Epithelial cell of proximal tubule (primary cell): ENCODE data around the gene ARL14EP. TPM values are rescaled to one million over a fixed set of nuclear protein-coding genes. Genes with fewer than 3 reads are reported as not detected.

Source experiments
- DNase-seq: peaks from one replicate; pipeline ENCODE4 v3.0.0-alpha.2; 2011; ENCODE audit warnings: low read depth
- H3K4me3 ChIP-seq: 2 replicates; pipeline ENCODE4 v1.5.1; 2011; ENCODE audit warnings: low read depth, mild to moderate bottlenecking, low read length
- CTCF ChIP-seq: conservative IDR thresholded peaks from 2 replicates; pipeline ENCODE4 v1.5.1; 2012; ENCODE audit warnings: low read depth, mild to moderate bottlenecking, low read length
- total RNA-seq: library from RNA; depleted of rRNA; stranded (reverse); fragments of >200 nt; gene quantifications from 2 replicates; pipeline ENCODE4 v1.2.3, GENCODE V29; 2015

Gene ARL14EP
- total RNA-seq, 1 donor from 2014 or later: 13.7 TPM

- no peak for TF ChIP-seq CTCF
- H3K4me3 ChIP-seq: no peak overlapping the region
- no peak for DNase-seq
Observed at GRCh38 chr11:30356391-30356790, 33.5 kb downstream of the ARL14EP start.

GRCh38 chr11:30357872-30358271, 35.0 kb downstream of the ARL14EP start:
- no peak overlapping the region for H3K4me3 ChIP-seq
- no peak for TF ChIP-seq CTCF
- no peak for DNase-seq

- no peak for TF ChIP-seq CTCF
- H3K4me3 ChIP-seq: no peak overlapping the region
- DNase-seq: no peak
Observed at GRCh38 chr11:30358536-30358935, 35.6 kb downstream of the ARL14EP start.

- no peak for DNase-seq
- no peak overlapping the region for H3K4me3 ChIP-seq
- no peak for TF ChIP-seq CTCF
Observed at GRCh38 chr11:30360741-30361140, 37.8 kb downstream of the ARL14EP start.

GRCh38 chr11:30364139-30364836, 41.4 kb downstream of the ARL14EP start:
- H3K4me3 ChIP-seq: no peak overlapping the region
- no peak for DNase-seq
- TF ChIP-seq CTCF: no peak

GRCh38 chr11:30364837-30365482, 42.1 kb downstream of the ARL14EP start:
- TF ChIP-seq CTCF: no peak
- no peak for DNase-seq
- no peak overlapping the region for H3K4me3 ChIP-seq
